BLaER1 treated with 17β-estradiol and CSF1 and Interleukin-3, amounts not matched to agents 10 nM and 100 nM (cell line): Measurements from ENCODE around the gene SHC2.
"Not testable (repeated sequence)": the region's sequence is repeated elsewhere in the genome, so short reads cannot be mapped to it uniquely, and the experiment has no call there.

Experiments
- H3K27ac ChIP-seq, 11 experiments: shearing (Covaris generic); formaldehyde crosslinking; 2 replicates each; pipeline ENCODE4 v1.8.1; 2022
- H3K27me3 ChIP-seq, 11 experiments: shearing (Covaris generic); formaldehyde crosslinking; 2 replicates each; pipeline ENCODE4 v1.8.1; 2022
- H3K36me3 ChIP-seq, 11 experiments: shearing (Covaris generic); formaldehyde crosslinking; 2 replicates each; pipeline ENCODE4 v1.8.1; 2022
- H3K4me1 ChIP-seq, 10 experiments: shearing (Covaris generic); formaldehyde crosslinking; 2 replicates each; pipeline ENCODE4 v1.8.1; 2022
- H3K4me2 ChIP-seq, 11 experiments: shearing (Covaris generic); formaldehyde crosslinking; 2 replicates each; pipeline ENCODE4 v1.8.1; 2022
- H3K4me3 ChIP-seq, 10 experiments: shearing (Covaris generic); formaldehyde crosslinking; 2 replicates each; pipeline ENCODE4 v1.8.1; 2022
- H3K9ac ChIP-seq, 11 experiments: shearing (Covaris generic); formaldehyde crosslinking; 2 replicates each; pipeline ENCODE4 v1.8.1; 2022
- H3K9me3 ChIP-seq, 11 experiments: shearing (Covaris generic); formaldehyde crosslinking; replicated peaks in 1 of 11; 2 replicates each; pipeline ENCODE4 v1.8.1; 2022
- H4K20me1 ChIP-seq, 11 experiments: shearing (Covaris generic); formaldehyde crosslinking; 2 replicates each; pipeline ENCODE4 v1.8.1; 2022
- Cebpa-rat ChIP-seq, 11 experiments: shearing (Covaris generic); IDR thresholded peaks; 2 replicates each; pipeline ENCODE4 v1.8.1; 2022

Gene SHC2

GRCh38 chr19:436413-436950 lies 24.4 kb downstream of the SHC2 start:
- Histone ChIP-seq H3K4me3 (no peak overlapping the region), H3K4me1 (peaks cover 4 to 12% (median 7%) of the 10 kb centered on the region in 10 experiments; a peak in 15 of 20 replicates), H3K9ac (no peak overlapping the region), H3K4me2 (no peak overlapping the region), H3K36me3 (no peaks in the 10 kb centered on the region), H3K27ac (no peak overlapping the region), H3K9me3 (peaks cover 0 to 5% (median 0%) of the 10 kb centered on the region in 11 experiments; a peak in 3 of 22 replicates), H3K27me3 (no peaks in the 10 kb centered on the region), H4K20me1 (no peaks in the 10 kb centered on the region; a peak in 1 of 22 replicates)
- no peak for TF ChIP-seq Cebpa-rat (IDR thresholded peaks at IDR 0.05)

GRCh38 chr19:435707-436412 lies 25.0 kb downstream of the SHC2 start:
- peaks cover 2 to 8% (median 3%) of the 10 kb centered on the region in 11 experiments for H3K9me3 ChIP-seq

GRCh38 chr19:435056-435706 lies 25.7 kb downstream of the SHC2 start:
- H4K20me1 ChIP-seq, result no peaks in the 10 kb centered on the region; a peak in 1 of 22 replicates
- no peaks in the 10 kb centered on the region for H3K36me3 ChIP-seq
- H3K4me2 ChIP-seq, result no peak overlapping the region
- no peaks in the 10 kb centered on the region for H3K27me3 ChIP-seq
- TF ChIP-seq Cebpa-rat (IDR thresholded peaks at IDR 0.05), result no peak
- no peak overlapping the region for H3K9ac ChIP-seq
- no peak overlapping the region for H3K27ac ChIP-seq
- H3K4me3 ChIP-seq, result no peak overlapping the region
- peaks cover 0 to 4% (median 0%) of the 10 kb centered on the region in 10 experiments; a peak in 1 of 20 replicates for H3K4me1 ChIP-seq
- H3K9me3 ChIP-seq, result peaks cover 9 to 14% (median 10%) of the 10 kb centered on the region in 11 experiments

More at GRCh38 chr19:435707-436412, 25.0 kb downstream of the SHC2 start:
- peaks cover under 1 to 6% (median 2%) of the 10 kb centered on the region in 10 experiments; a peak in 15 of 20 replicates for H3K4me1 ChIP-seq
- no peaks in the 10 kb centered on the region; a peak in 1 of 22 replicates for H4K20me1 ChIP-seq
- TF ChIP-seq Cebpa-rat (IDR thresholded peaks at IDR 0.05), result no peak
- H3K4me3 ChIP-seq, result no peak overlapping the region
- no peaks in the 10 kb centered on the region for H3K36me3 ChIP-seq
- H3K4me2 ChIP-seq, result no peak overlapping the region
- H3K27ac ChIP-seq, result no peak overlapping the region
- H3K27me3 ChIP-seq, result no peaks in the 10 kb centered on the region
- no peak overlapping the region for H3K9ac ChIP-seq

GRCh38 chr19:434152-434960 lies 26.5 kb downstream of the SHC2 start:
- Histone ChIP-seq H3K4me1 (peaks cover 0 to 4% (median 0%) of the 10 kb centered on the region in 10 experiments; a peak in 1 of 20 replicates), H3K27me3 (no peaks in the 10 kb centered on the region), H3K4me3 (no peak overlapping the region), H3K27ac (no peak overlapping the region), H3K4me2 (no peak overlapping the region), H4K20me1 (no peaks in the 10 kb centered on the region; a peak in 1 of 22 replicates), H3K36me3 (no peaks in the 10 kb centered on the region), H3K9ac (no peak overlapping the region), H3K9me3 (peaks cover 17 to 23% (median 18%) of the 10 kb centered on the region in 11 experiments)
- no peak for TF ChIP-seq Cebpa-rat (IDR thresholded peaks at IDR 0.05)

GRCh38 chr19:430701-431100 lies 30.1 kb downstream of the SHC2 start:
- Histone ChIP-seq H3K9ac (no peak overlapping the region), H3K4me3 (no peak overlapping the region), H3K4me1 (peaks cover 0 to 6% (median 4%) of the 10 kb centered on the region in 10 experiments; a peak in 5 of 20 replicates), H3K27ac (no peak overlapping the region), H3K36me3 (no peaks in the 10 kb centered on the region), H3K9me3 (peaks cover 24 to 34% (median 28%) of the 10 kb centered on the region in 11 experiments), H4K20me1 (no peaks in the 10 kb centered on the region; a peak in 1 of 22 replicates), H3K4me2 (no peak overlapping the region), H3K27me3 (no peaks in the 10 kb centered on the region)
- TF ChIP-seq Cebpa-rat (IDR thresholded peaks at IDR 0.05), result no peak

- Histone ChIP-seq H3K27ac (no peak overlapping the region), H4K20me1 (no peaks in the 10 kb centered on the region), H3K4me3 (no peak overlapping the region), H3K4me2 (peak overlapping the region in 4 of 11 experiments; percentile 21 to 56 (median 25); a peak in 5 of 22 replicates), H3K9ac (no peak overlapping the region), H3K4me1 (peaks cover 0 to 6% (median 0%) of the 10 kb centered on the region in 10 experiments; a peak in 4 of 20 replicates), H3K9me3 (peaks cover 24 to 34% (median 28%) of the 10 kb centered on the region in 11 experiments), H3K36me3 (no peaks in the 10 kb centered on the region), H3K27me3 (no peaks in the 10 kb centered on the region)
- TF ChIP-seq Cebpa-rat (IDR thresholded peaks at IDR 0.05), result no peak
These were observed 32.7 kb downstream of the SHC2 start for GRCh38 chr19:428149-428548.

DNA sequence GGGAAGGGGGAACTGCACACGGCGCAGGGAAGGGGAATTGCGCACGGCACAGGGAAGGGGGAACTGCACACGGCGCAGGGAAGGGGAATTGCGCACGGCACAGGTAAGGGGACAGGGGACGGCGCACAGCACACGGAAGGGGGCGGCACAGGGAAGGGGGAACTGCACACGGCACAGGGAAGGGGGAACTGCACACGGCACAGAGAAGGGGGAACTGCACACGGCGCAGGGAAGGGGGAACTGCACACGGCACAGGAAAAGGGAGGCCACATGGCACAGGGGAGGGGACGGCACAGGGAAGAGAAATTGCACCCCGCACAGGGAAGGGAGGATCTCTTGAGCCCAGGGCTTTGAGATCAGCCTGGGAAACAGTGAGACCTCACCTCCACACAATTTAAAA lies 33.2 kb downstream of the SHC2 start:
- Histone ChIP-seq H3K9me3 (peaks cover 24 to 34% (median 28%) of the 10 kb centered on the region in 11 experiments), H3K4me2 (peak overlapping the region in 4 of 11 experiments; percentile 21 to 56 (median 25); a peak in 5 of 22 replicates)
- not testable (repeated sequence) for H3K27me3 ChIP-seq, H3K9ac ChIP-seq, H3K27ac ChIP-seq, H4K20me1 ChIP-seq, H3K4me1 ChIP-seq, H3K4me3 ChIP-seq, H3K36me3 ChIP-seq

GRCh38 chr19:426725-427445 lies 33.9 kb downstream of the SHC2 start:
- no peak for TF ChIP-seq Cebpa-rat (IDR thresholded peaks at IDR 0.05)
- H3K27me3 ChIP-seq, result no peaks in the 10 kb centered on the region
- H3K4me2 ChIP-seq, result no peak overlapping the region
- H3K9ac ChIP-seq, result no peak overlapping the region
- no peak overlapping the region for H3K27ac ChIP-seq
- H3K4me3 ChIP-seq, result no peak overlapping the region
- no peaks in the 10 kb centered on the region for H4K20me1 ChIP-seq
- H3K36me3 ChIP-seq, result no peaks in the 10 kb centered on the region
- H3K9me3 ChIP-seq, result peaks cover 24 to 34% (median 28%) of the 10 kb centered on the region in 11 experiments
- peaks cover 0 to 6% (median 0%) of the 10 kb centered on the region in 10 experiments; a peak in 4 of 20 replicates for H3K4me1 ChIP-seq
